GM23338 (cell line): ENCODE measurements around the gene DAAM2. TPM values are rescaled to one million over a fixed set of nuclear protein-coding genes. Genes with fewer than 3 reads are reported as not detected.
A peak's percentile ranks its signal among the peaks of the same experiment; 100 is the strongest.

ENCODE experiments used
- ATAC-seq: fragments of 200-7000 bp; cut with Tn5 transposase; 3 replicates; pipeline ENCODE4 v1.9.1; 2020
- DNase-seq: peaks from one replicate; pipeline ENCODE4 v3.0.0-alpha.2; 2015; ENCODE audit warnings: low spot score
- H2AFZ ChIP-seq: fragments of 200-600 bp; sonication (generic); 2 replicates; pipeline ENCODE4 v1.8.0; 2016; ENCODE audit warnings: antibody characterized with exemption, mild to moderate bottlenecking, moderate library complexity
- H3F3A ChIP-seq: fragments of 200-600 bp; sonication (generic); replicated peaks from 2 replicates; pipeline ENCODE4 v1.8.0; 2017; ENCODE audit warnings: antibody characterized with exemption, mixed run types, low read depth
- H3K27ac ChIP-seq: fragments of 200-600 bp; sonication (generic); 2 replicates; pipeline ENCODE4 v1.6.1; 2016; ENCODE audit warnings: low read depth
- H3K27me3 ChIP-seq: fragments of 200-600 bp; sonication (generic); 2 replicates; pipeline ENCODE4 v1.8.0; 2016; ENCODE audit warnings: mild to moderate bottlenecking, mixed run types, moderate library complexity; ENCODE audit not compliant: insufficient read depth
- H3K36me3 ChIP-seq: fragments of 200-600 bp; sonication (generic); 2 replicates; pipeline ENCODE4 v1.8.0; 2016; ENCODE audit warnings: mild to moderate bottlenecking; ENCODE audit not compliant: insufficient read depth
- H3K4me1 ChIP-seq: fragments of 200-600 bp; sonication (generic); 2 replicates; pipeline ENCODE4 v1.8.0; 2016; ENCODE audit warnings: mild to moderate bottlenecking, moderate library complexity; ENCODE audit not compliant: insufficient read depth
- H3K4me2 ChIP-seq: fragments of 200-600 bp; sonication (generic); 2 replicates; pipeline ENCODE4 v1.7.1; 2017; ENCODE audit warnings: mixed run types
- H3K4me3 ChIP-seq: fragments of 200-600 bp; sonication (generic); 2 replicates; pipeline ENCODE4 v1.6.1; 2016; ENCODE audit warnings: mixed run types
- H3K79me2 ChIP-seq: fragments of 200-600 bp; sonication (generic); replicated peaks from 2 replicates; pipeline ENCODE4 v1.8.0; 2017; ENCODE audit warnings: mild to moderate bottlenecking; ENCODE audit not compliant: insufficient read depth
- H3K9me2 ChIP-seq: fragments of 200-600 bp; sonication (generic); 2 replicates; pipeline ENCODE4 v1.8.0; 2017; ENCODE audit not compliant: insufficient read depth
- H4K20me1 ChIP-seq: fragments of 200-600 bp; sonication (generic); replicated peaks from 2 replicates; pipeline ENCODE4 v1.8.0; 2017; ENCODE audit warnings: mild to moderate bottlenecking; ENCODE audit not compliant: insufficient read depth
- H3K27ac Mint-ChIP-seq: 2 replicates; pipeline ENCODE4 v1.8.0; 2020; ENCODE audit warnings: inconsistent platforms, mild to moderate bottlenecking, moderate library complexity, mixed read lengths
- H3K27me3 Mint-ChIP-seq: 3 replicates; pipeline ENCODE4 v1.8.0; 2022; ENCODE audit warnings: low read depth, mild to moderate bottlenecking, moderate library complexity, mixed read lengths, inconsistent platforms; ENCODE audit not compliant: insufficient read depth, poor library complexity
- H3K36me3 Mint-ChIP-seq: 3 replicates; pipeline ENCODE4 v1.8.0; 2021; ENCODE audit warnings: low read depth, mild to moderate bottlenecking, inconsistent platforms, moderate library complexity, mixed read lengths
- H3K4me1 Mint-ChIP-seq: 3 replicates; pipeline ENCODE4 v1.8.0; 2020; ENCODE audit warnings: mild to moderate bottlenecking, inconsistent platforms, mixed read lengths
- H3K4me3 Mint-ChIP-seq: 3 replicates; pipeline ENCODE4 v1.8.0; 2021; ENCODE audit warnings: moderate library complexity, mild to moderate bottlenecking, inconsistent platforms, mixed read lengths
- H3K9me3 Mint-ChIP-seq: 3 replicates; pipeline ENCODE4 v1.8.0; 2020; ENCODE audit warnings: moderate library complexity, mild to moderate bottlenecking, inconsistent platforms, mixed read lengths
- CREB1 ChIP-seq: fragments of 250-450 bp; sonication (Bioruptor Pico); IDR thresholded peaks from 2 replicates; pipeline ENCODE4 v1.5.0; 2020; ENCODE audit warnings: low read depth, mild to moderate bottlenecking, moderate library complexity
- CTCF ChIP-seq, 2 experiments: fragments of 200-600 bp in 1 of 2; sonication (generic) in 1 of 2; conservative IDR thresholded peaks; 2 replicates each; pipeline versions ENCODE4 v1.5.1 to v1.6.1; 2016 to 2017; ENCODE audit warnings: antibody characterized with exemption in 2 of 2, low read depth in 2 of 2, mild to moderate bottlenecking in 2 of 2, moderate library complexity in 1 of 2
- ETS1 ChIP-seq: IDR thresholded peaks from 2 replicates; pipeline ENCODE4 v1.6.1; 2016; ENCODE audit warnings: antibody characterized with exemption
- JUNB ChIP-seq: IDR thresholded peaks from one replicate; pipeline ENCODE4 v1.6.1; 2016; ENCODE audit warnings: antibody characterized with exemption; ENCODE audit not compliant: unreplicated experiment
- NANOG ChIP-seq: IDR thresholded peaks from 2 replicates; pipeline ENCODE4 v1.6.1; 2016; ENCODE audit warnings: antibody characterized with exemption, borderline replicate concordance
- ZNF114 ChIP-seq: fragments of 250-450 bp; sonication (Bioruptor Pico); IDR thresholded peaks from 2 replicates; pipeline ENCODE4 v1.5.0; 2020; ENCODE audit warnings: mild to moderate bottlenecking, moderate library complexity
- ZNF462 ChIP-seq: fragments of 250-450 bp; sonication (Bioruptor Pico); IDR thresholded peaks from 2 replicates; pipeline ENCODE4 v1.5.0; 2020; ENCODE audit warnings: mild to moderate bottlenecking, moderate library complexity
- polyA plus RNA-seq: library from polyadenylated mRNA; unstranded; fragments of >200 nt; fragmentation: Nextera tagmentation; extraction: Ambion mirVana; gene quantifications from 2 replicates; pipeline ENCODE4 v1.2.1, GENCODE V29; 2016
- total RNA-seq: library from RNA; depleted of rRNA; stranded (reverse); fragments of >200 nt; shearing (Covaris generic); gene quantifications from 2 replicates; pipeline ENCODE4 v1.2.3, GENCODE V29; 2014

The DAAM2 gene
- total and polyA plus RNA-seq, 2 experiments from 2014 or later = 1.4 to 4.9 TPM

GRCh38 chr6:39836606-39837005 lies 44.4 kb downstream of the DAAM2 start (continued):
- no peak for TF ChIP-seq ZNF462 (CRISPR knock-in tag)

GRCh38 chr6:39839445-39839844 lies 47.3 kb downstream of the DAAM2 start:
- peak overlapping the region; percentile 78; the same call in 1 of the 2 replicates for H2AFZ ChIP-seq
- no peaks in the 10 kb centered on the region for H3F3A ChIP-seq
- H3K36me3 ChIP-seq = no peaks in the 10 kb centered on the region
- H4K20me1 ChIP-seq = no peaks in the 10 kb centered on the region
- no peaks in the 10 kb centered on the region for H3K9me3 Mint-ChIP-seq
- peaks cover 5% of the 10 kb centered on the region for H3K27me3 Mint-ChIP-seq
- peaks cover 10% of the 10 kb centered on the region for H3K4me1 ChIP-seq
- no peak; the same call in 2 of the 3 replicates for ATAC-seq
- TF ChIP-seq ZNF114 = no peak
- no peak for TF ChIP-seq JUNB
- TF ChIP-seq CREB1 (CRISPR knock-in tag) = no peak
- no peak for TF ChIP-seq CTCF (conservative IDR thresholded peaks at IDR 0.05; ENCODE audit: low read depth in 2 of 2)
- TF ChIP-seq NANOG = no peak
- TF ChIP-seq ETS1 = no peak
- H3K4me3 ChIP-seq = no peak overlapping the region
- no peak for DNase-seq
- H3K27ac ChIP-seq = no peak overlapping the region
- no peak overlapping the region for H3K27ac Mint-ChIP-seq
- H3K27me3 ChIP-seq = no peaks in the 10 kb centered on the region
- peaks cover 3% of the 10 kb centered on the region; the same call in 1 of the 2 replicates for H3K9me2 ChIP-seq
- H3K36me3 Mint-ChIP-seq = no peaks in the 10 kb centered on the region; the same call in 2 of the 3 replicates
- no peak overlapping the region for H3K4me3 Mint-ChIP-seq
- H3K4me2 ChIP-seq = no peak overlapping the region
- H3K79me2 ChIP-seq = no peaks in the 10 kb centered on the region
- peaks cover 18% of the 10 kb centered on the region for H3K4me1 Mint-ChIP-seq
